GM12878 (cell line): ENCODE measurements around the gene GLB1L2. TPM values are rescaled to one million over a fixed set of nuclear protein-coding genes. Genes with fewer than 3 reads are reported as not detected.

Experiments
- ATAC-seq: fragments of 200-7000 bp; cut with Tn5 transposase; 3 replicates; pipeline ENCODE4 v1.9.1; 2020; ENCODE audit warnings: mild to moderate bottlenecking, moderate library complexity
- BruUV-seq: library from RNA; stranded (reverse); fragments of 400-500 nt; replicated peaks from 2 replicates; lab custom pipeline; 2021; lab: Mats Ljungman, UMichigan
- CTCF ChIA-PET: fragments of 300-600 bp; sonication (Branson Sonifier 250); formaldehyde crosslinking; extraction: SDS; loops from one replicate; lab custom pipeline; 2021; ENCODE audit warnings: inconsistent platforms; lab: Yijun Ruan, JAX
- POLR2A ChIA-PET: fragments of 350-600 bp; formaldehyde crosslinking; extraction: SDS; loops from one replicate; lab custom pipeline; 2021; ENCODE audit warnings: inconsistent platforms; lab: Charles Lee
- RAD21 ChIA-PET: fragments of 300-600 bp; sonication (Branson Sonifier 250); formaldehyde crosslinking; loops from one replicate; lab custom pipeline; 2023; ENCODE audit warnings: antibody characterized with exemption; ENCODE audit not compliant: unreplicated experiment; lab: Charles Lee
- SMC1A ChIA-PET: fragments of 300-600 bp; sonication (Branson Sonifier 250); formaldehyde crosslinking; loops from one replicate; lab custom pipeline; 2023; ENCODE audit not compliant: unreplicated experiment, uncharacterized antibody; lab: Charles Lee
- DNase-seq: peaks from one replicate; pipeline ENCODE4 v3.0.0-alpha.2; 2011; ENCODE audit warnings: low read depth, low spot score
- FAIRE-seq: peaks from 3 replicates; lab custom pipeline; 2011; peaks lifted over from hg19 to GRCh38; lab: Jason Lieb, UNC
- H2AFZ ChIP-seq: 2 replicates; pipeline ENCODE4 v1.6.0; 2011; ENCODE audit warnings: low read depth, low read length, control low read depth; ENCODE audit not compliant: control insufficient read depth
- H3K27ac ChIP-seq: 2 replicates; pipeline ENCODE4 v1.5.1; 2011; ENCODE audit warnings: control low read depth; ENCODE audit not compliant: control insufficient read depth, insufficient read depth
- H3K27me3 ChIP-seq, 2 experiments: replicated peaks in 1 of 2; 2 replicates each; pipeline versions ENCODE4 v1.6.0 to v1.6.1; 2011; ENCODE audit warnings: low read length in 1 of 2; ENCODE audit not compliant: control insufficient read depth in 2 of 2, insufficient read depth in 2 of 2
- H3K36me3 ChIP-seq, 2 experiments: 2 replicates each; pipeline ENCODE4 v1.5.1; 2011; ENCODE audit warnings: low read length in 1 of 2; ENCODE audit not compliant: control insufficient read depth in 2 of 2, insufficient read depth in 2 of 2
- H3K4me1 ChIP-seq: 2 replicates; pipeline ENCODE4 v1.6.1; 2011; ENCODE audit warnings: mild to moderate bottlenecking, low read length, moderate library complexity, mixed read lengths; ENCODE audit not compliant: control insufficient read depth, insufficient read depth
- H3K4me2 ChIP-seq: 2 replicates; pipeline ENCODE4 v1.6.0; 2011; ENCODE audit warnings: control low read depth; ENCODE audit not compliant: control insufficient read depth, insufficient read depth
- H3K4me3 ChIP-seq: fragments of 200-600 bp; sonication (generic); 2 replicates; pipeline ENCODE4 v1.5.1; 2016
- H3K79me2 ChIP-seq: 2 replicates; pipeline ENCODE4 v1.6.0; 2011; ENCODE audit warnings: low read length; ENCODE audit not compliant: control insufficient read depth, insufficient read depth
- H3K9ac ChIP-seq: 2 replicates; pipeline ENCODE4 v1.8.0; 2011; ENCODE audit warnings: low read length, control low read depth, mixed read lengths; ENCODE audit not compliant: control insufficient read depth, insufficient read depth
- H3K9me3 ChIP-seq: replicated peaks from 3 replicates; pipeline ENCODE4 v1.5.1; 2011; ENCODE audit warnings: mild to moderate bottlenecking, low read length; ENCODE audit not compliant: control insufficient read depth, insufficient read depth
- H4K20me1 ChIP-seq: 2 replicates; pipeline ENCODE4 v1.6.0; 2011; ENCODE audit not compliant: control insufficient read depth, insufficient read depth
- BCL11A ChIP-seq: IDR thresholded peaks from 2 replicates; pipeline ENCODE4 v1.6.1; 2011; ENCODE audit warnings: low read depth, low read length
- EED ChIP-seq: sonication (generic); IDR thresholded peaks from 2 replicates; pipeline ENCODE4 v1.6.1; 2016; ENCODE audit warnings: antibody characterized with exemption, low read depth
- EP300 ChIP-seq, 2 experiments: fragments of 150-350 bp in 1 of 2; IDR thresholded peaks; 2 replicates each; pipeline ENCODE4 v1.6.1; 2011 to 2012; ENCODE audit warnings: low read depth in 2 of 2, low read length in 2 of 2, borderline replicate concordance in 1 of 2, improper control_type of control experiment in 1 of 2, inconsistent platforms in 1 of 2; ENCODE audit not compliant: control insufficient read depth in 1 of 2
- IKZF2 ChIP-seq, 2 experiments: fragments of 450-650 bp; IDR thresholded peaks; 2 replicates each; pipeline ENCODE4 v1.6.1; 2017; ENCODE audit warnings: mild to moderate bottlenecking in 2 of 2, moderate library complexity in 2 of 2
- JUNB ChIP-seq: IDR thresholded peaks from 2 replicates; pipeline ENCODE4 v1.6.1; 2016; ENCODE audit warnings: antibody characterized with exemption, mild to moderate bottlenecking
- NFYA ChIP-seq: IDR thresholded peaks from 2 replicates; pipeline ENCODE4 v1.6.1; 2011; ENCODE audit warnings: low read depth, mild to moderate bottlenecking, low read length, improper control_type of control experiment, borderline replicate concordance
- PAX5 ChIP-seq: IDR thresholded peaks from 2 replicates; pipeline ENCODE4 v1.6.1; 2011; ENCODE audit warnings: low read depth, low read length, borderline replicate concordance
- POU2F2 ChIP-seq: IDR thresholded peaks from 3 replicates; pipeline ENCODE4 v1.6.1; 2011; ENCODE audit warnings: low read depth, mild to moderate bottlenecking, low read length, borderline replicate concordance
- RUNX3 ChIP-seq: IDR thresholded peaks from 2 replicates; pipeline ENCODE4 v1.6.1; 2012; ENCODE audit warnings: low read length, inconsistent platforms
- TARDBP ChIP-seq: IDR thresholded peaks from 2 replicates; pipeline ENCODE4 v1.6.1; 2016; ENCODE audit warnings: borderline replicate concordance
- ZSCAN29 ChIP-seq: fragments of 450-650 bp; IDR thresholded peaks from 2 replicates; pipeline ENCODE4 v1.6.1; 2017; ENCODE audit warnings: mild to moderate bottlenecking, moderate library complexity
- WGBS: methylation state at CpG from one replicate; pipeline ENCODE4 v1.1.6; 2016; ENCODE audit warnings: low lambda C conversion rate; ENCODE audit not compliant: insufficient replicate concordance, insufficient coverage; ENCODE audit errors: missing lambda C conversion rate; 5-methylcytosine and 5-hydroxymethylcytosine counted together
- in situ Hi-C: fragments of 300-500 bp; cut with MboI; formaldehyde crosslinking; loops from 9 replicates; pipeline ENCODE4 v1.14.3; 2018; ENCODE audit warnings: mixed read lengths
- intact Hi-C: fragments of 100-400 bp; cut with micrococcal nuclease; formaldehyde crosslinking; loops from one replicate; pipeline ENCODE4 v1.14.2; 2022; ENCODE audit not compliant: unreplicated experiment
- polyA plus RNA-seq, 11 experiments: library from polyadenylated mRNA; depleted of rRNA in 4 of 11; unstranded in 6 of 11; stranded (reverse) in 5 of 11; fragments of >200 nt; fragmentation: Nextera tagmentation in 4 of 11; fragmentation: Illumina TruSeq in 1 of 11; extraction: Ambion mirVana in 4 of 11; extraction: Trizol in 1 of 11; gene quantifications; 1 replicate in 1 of 11; 2 replicates in 10 of 11; pipeline versions ENCODE4 v1.2.1 to v1.2.3, GENCODE V29; 2011 to 2016; ENCODE audit warnings: inconsistent platforms in 2 of 11, missing spikeins in 2 of 11, low read depth in 1 of 11
- total RNA-seq, 4 experiments: library from RNA; depleted of rRNA in 3 of 4; stranded (reverse); fragments of >200 nt in 3 of 4; fragmentation: Illumina TruSeq in 1 of 4; extraction: Trizol in 1 of 4; gene quantifications; 2 replicates each; pipeline versions ENCODE4 v1.2.1 to v1.2.3, GENCODE V29; 2013 to 2021
- TF ChIP-seq, protein P1 (sequence below): IDR thresholded peaks from 2 replicates; pipeline ENCODE4 v1.6.1; 2011; ENCODE audit warnings: borderline replicate concordance, low read depth, mild to moderate bottlenecking, moderate library complexity, mixed read lengths, low read length; ENCODE audit not compliant: insufficient read depth; ENCODE audit errors: extremely low read length

The GLB1L2 gene
- total and polyA plus RNA-seq, 10 of the 15 experiments (the other 5 are each of a cell fraction or from before 2014, with no cell fraction given) = 0.04 to 0.85 (median 0.49) TPM

DNA sequence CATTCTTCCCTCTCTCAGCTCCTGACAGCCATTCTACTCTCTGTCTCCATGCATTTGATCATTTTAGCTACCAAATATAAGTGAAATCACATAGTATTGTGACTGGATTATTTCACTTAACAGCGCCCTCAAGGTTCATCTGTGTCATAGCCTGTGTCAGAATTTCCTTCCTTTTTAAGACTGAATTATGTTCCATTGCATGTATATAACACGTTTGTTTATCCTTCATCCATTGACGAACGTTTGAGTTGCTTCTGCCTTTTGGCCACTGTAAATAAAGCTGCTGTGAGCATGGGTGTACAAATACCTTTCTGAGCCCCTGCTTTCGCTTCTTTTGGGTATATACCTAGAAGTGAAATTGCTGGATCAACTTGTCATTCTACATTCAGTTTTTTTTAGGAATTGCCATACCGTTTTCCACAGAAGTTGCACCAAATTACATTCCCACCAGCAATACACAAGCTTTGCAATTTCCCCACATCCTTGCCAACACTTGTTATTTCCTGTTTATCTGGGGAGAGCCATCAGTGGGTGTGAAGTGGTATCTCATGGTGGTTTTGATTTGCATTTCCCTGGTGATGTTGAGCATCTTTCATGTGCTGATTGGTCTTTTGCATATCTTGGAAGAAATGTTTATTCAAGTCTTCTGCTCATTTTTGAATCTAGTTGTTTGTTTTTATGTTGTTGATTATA, 17.5 kb downstream of the GLB1L2 start:
- ChIA-PET CTCF (no interaction called here), RAD21 (no interaction called here), SMC1A (no interaction called here), POLR2A (interaction anchor here (0.7 kb wide), 1 partner anchor 203 kb away, joined by 3 read pairs; no protein-coding TSS in a partner anchor)
- no peaks in the 10 kb centered on the region for H4K20me1 ChIP-seq
- H3K9ac ChIP-seq = no peak overlapping the region
- WGBS = 16% methylated on average over 6 of the region's 6 CpGs
- 0 out of 2 replicates have a peak, but pooled peaks have one; percentile 23 for TF ChIP-seq PAX5
- TF ChIP-seq, protein P1, sequence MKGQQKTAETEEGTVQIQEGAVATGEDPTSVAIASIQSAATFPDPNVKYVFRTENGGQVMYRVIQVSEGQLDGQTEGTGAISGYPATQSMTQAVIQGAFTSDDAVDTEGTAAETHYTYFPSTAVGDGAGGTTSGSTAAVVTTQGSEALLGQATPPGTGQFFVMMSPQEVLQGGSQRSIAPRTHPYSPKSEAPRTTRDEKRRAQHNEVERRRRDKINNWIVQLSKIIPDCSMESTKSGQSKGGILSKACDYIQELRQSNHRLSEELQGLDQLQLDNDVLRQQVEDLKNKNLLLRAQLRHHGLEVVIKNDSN = no peak
- TF ChIP-seq BCL11A = peak; percentile 42; the same call in 1 of the 2 replicates
- TF ChIP-seq POU2F2 = peak; percentile 92
- no peak for TF ChIP-seq JUNB
- peak; percentile 19 to 22; a peak in 1 of 4 replicates for TF ChIP-seq IKZF2 (IDR thresholded peaks at IDR 0.05)
- no peak for TF ChIP-seq TARDBP
- peak; percentile 68 for TF ChIP-seq RUNX3
- TF ChIP-seq EP300 (IDR thresholded peaks at IDR 0.05; ENCODE audit: borderline replicate concordance in 1 of 2, control insufficient read depth in 1 of 2, low read depth in 2 of 2, low read length in 2 of 2) = peak in 1 of 2 experiments; percentile 42; a peak in 2 of 4 replicates
- TF ChIP-seq EED = no peak
- no peak for TF ChIP-seq NFYA
- no peak for TF ChIP-seq ZSCAN29
- no peaks in the 10 kb centered on the region for H3K79me2 ChIP-seq
- DNase-seq (no peak), ATAC-seq (peak; percentile 73), FAIRE-seq (peak; percentile 23)
- H3K27ac ChIP-seq = no peak overlapping the region
- BruUV-seq = no TSS peak
- intact Hi-C loops = no loop called here
- H3K4me2 ChIP-seq = 0 out of 2 replicates have a peak overlapping the region, but pooled peaks have one; percentile 9
- H3K36me3 ChIP-seq = no peaks in the 10 kb centered on the region
- no peaks in the 10 kb centered on the region; a peak in 1 of 4 replicates for H3K27me3 ChIP-seq
- no peak overlapping the region for H3K4me3 ChIP-seq
- in situ Hi-C loops = no loop called here
- H3K9me3 ChIP-seq = no peaks in the 10 kb centered on the region
- H3K4me1 ChIP-seq = peaks cover 16% of the 10 kb centered on the region
- H2AFZ ChIP-seq = no peak overlapping the region; the same call in 1 of the 2 replicates
